HUES64 (cell line): ENCODE measurements around the gene TADA2A.

Source experiments
- H3K27ac ChIP-seq: 2 replicates; pipeline ENCODE4 v1.7.0; 2013; ENCODE audit warnings: low read depth, low read length, inconsistent platforms
- H3K27me3 ChIP-seq: 2 replicates; pipeline ENCODE4 v1.6.1; 2013; ENCODE audit warnings: mild to moderate bottlenecking, low read length; ENCODE audit not compliant: insufficient read depth
- H3K36me3 ChIP-seq: 2 replicates; pipeline ENCODE4 v1.6.1; 2013; ENCODE audit warnings: mild to moderate bottlenecking, low read length; ENCODE audit not compliant: insufficient read depth
- H3K4me1 ChIP-seq: 2 replicates; pipeline ENCODE4 v1.6.1; 2013; ENCODE audit warnings: mild to moderate bottlenecking, low read length, moderate library complexity; ENCODE audit not compliant: insufficient read depth
- H3K4me3 ChIP-seq: 2 replicates; pipeline ENCODE4 v1.5.1; 2013; ENCODE audit warnings: mild to moderate bottlenecking, low read length, moderate library complexity
- H3K9ac ChIP-seq: 2 replicates; pipeline ENCODE4 v1.6.1; 2013; ENCODE audit warnings: mild to moderate bottlenecking, low read depth, low read length
- H3K9me3 ChIP-seq: 2 replicates; pipeline ENCODE4 v1.6.1; 2013; ENCODE audit warnings: low read depth, low read length; ENCODE audit not compliant: insufficient read depth
- WGBS: fragments of 150-250, 120-280 bp; methylation state at CpG from one replicate; pipeline ENCODE4 v1.1.7; 2013; ENCODE audit warnings: missing lambda C conversion rate; 5-methylcytosine and 5-hydroxymethylcytosine counted together

The TADA2A gene

DNA sequence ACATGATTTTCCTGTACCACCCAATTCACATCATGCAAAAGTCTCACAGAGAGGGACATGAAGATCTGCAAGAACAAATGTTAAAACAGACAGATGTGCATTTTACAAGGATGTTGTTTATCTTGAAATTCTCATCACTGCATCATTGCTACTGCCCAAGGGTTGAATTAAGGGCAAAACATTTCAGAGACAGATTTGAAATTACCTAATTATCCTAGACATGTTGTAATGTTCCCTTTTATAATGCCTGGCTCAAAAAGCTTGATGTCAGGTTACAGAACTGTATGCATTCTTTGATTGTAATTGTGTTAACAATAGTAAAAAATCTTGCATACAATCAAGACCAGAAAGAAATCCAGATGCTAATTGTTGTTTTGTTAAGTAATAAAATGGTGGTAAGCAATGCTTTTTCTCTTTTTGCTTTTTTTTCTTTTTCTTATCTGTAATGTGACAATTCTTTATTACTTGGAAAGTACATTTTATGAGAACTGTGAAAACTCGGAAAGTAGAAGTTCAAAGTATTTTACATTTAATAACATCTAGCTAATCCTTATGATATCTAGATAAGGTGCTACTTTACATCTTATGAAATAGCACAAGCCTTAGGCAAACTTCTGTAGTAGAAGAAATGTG is 79.4 kb downstream of the TADA2A start:
- Histone ChIP-seq H3K4me3 (no peak overlapping the region), H3K9ac (no peak overlapping the region), H3K9me3 (no peaks in the 10 kb centered on the region), H3K36me3 (no peaks in the 10 kb centered on the region), H3K4me1 (peaks cover 35% of the 10 kb centered on the region), H3K27me3 (peaks cover 6% of the 10 kb centered on the region), H3K27ac (no peak overlapping the region)
- no CpG with 5 or more reads among the region's 1 CpG for WGBS

DNA sequence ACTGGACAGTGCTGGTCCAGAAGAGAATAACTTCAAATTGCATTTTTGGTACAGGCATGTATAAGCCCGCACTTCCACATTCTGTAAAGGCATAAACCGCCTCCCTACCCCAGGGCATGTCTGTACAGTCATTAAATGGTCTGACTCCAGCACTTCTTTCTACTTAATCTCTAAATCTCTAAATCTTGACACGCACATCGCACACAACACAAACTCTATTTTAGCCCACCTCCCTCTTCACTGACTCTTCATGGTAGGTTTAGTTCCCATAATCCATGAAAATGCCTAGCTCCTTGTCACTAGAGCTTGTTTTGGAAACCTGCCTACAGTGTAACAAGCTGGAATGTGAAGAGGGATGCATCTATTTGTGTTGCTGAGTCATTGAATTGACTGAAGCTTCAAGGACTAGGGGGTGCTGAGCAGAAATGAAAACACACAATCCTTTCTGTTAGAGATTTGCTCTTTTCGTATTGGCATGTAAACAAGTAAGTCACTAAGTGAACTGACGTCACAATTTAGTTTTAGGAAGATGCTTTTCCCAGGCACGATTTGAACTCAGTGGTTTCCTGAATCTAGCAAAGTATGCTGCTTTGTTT is 81.4 kb downstream of the TADA2A start:
- H3K9ac ChIP-seq, result peak overlapping the region; percentile 67; the same call in 1 of the 2 replicates
- H3K36me3 ChIP-seq, result no peaks in the 10 kb centered on the region
- H3K4me3 ChIP-seq, result peak overlapping the region; percentile 65
- no peaks in the 10 kb centered on the region for H3K9me3 ChIP-seq
- peaks cover 6% of the 10 kb centered on the region for H3K27me3 ChIP-seq
- no peak overlapping the region; the same call in 1 of the 2 replicates for H3K27ac ChIP-seq
- H3K4me1 ChIP-seq, result peaks cover 40% of the 10 kb centered on the region
- WGBS, result 59% methylated on average over 7 of the region's 7 CpGs

DNA sequence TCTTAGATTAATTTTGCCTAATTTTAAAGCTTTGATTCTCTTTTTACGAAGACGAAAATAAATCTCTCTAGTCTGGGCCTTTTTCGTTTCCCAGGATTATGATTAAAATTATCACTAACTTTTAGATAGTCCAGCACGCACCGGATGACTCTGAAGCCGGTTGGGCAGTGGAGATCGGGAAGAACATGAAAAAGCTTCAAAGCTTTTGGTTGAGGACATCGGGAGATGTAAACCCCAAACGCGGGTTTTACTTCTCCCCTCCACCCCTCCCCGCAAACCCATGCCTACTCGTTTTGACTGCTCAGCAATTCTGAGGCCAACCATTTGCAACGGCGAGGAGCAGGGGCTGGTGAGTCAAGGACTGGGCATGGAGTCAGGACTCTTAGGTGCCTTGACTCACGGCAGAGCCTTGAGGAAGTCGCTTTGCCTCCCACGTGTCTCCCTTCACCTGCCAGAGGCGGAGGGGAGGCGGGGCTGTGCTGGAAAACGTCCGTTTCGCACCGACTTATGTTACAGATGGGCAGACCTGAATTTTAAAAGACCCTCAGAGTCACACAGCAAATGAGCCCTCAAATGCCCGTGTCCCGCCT is 82.0 kb downstream of the TADA2A start:
- Histone ChIP-seq H3K27ac (peak overlapping the region; percentile 72; the same call in 1 of the 2 replicates), H3K9ac (peak overlapping the region; percentile 67), H3K27me3 (peaks cover 6% of the 10 kb centered on the region), H3K36me3 (no peaks in the 10 kb centered on the region), H3K4me3 (peak overlapping the region; percentile 65), H3K4me1 (peaks cover 34% of the 10 kb centered on the region), H3K9me3 (no peaks in the 10 kb centered on the region)
- 4% methylated on average over 22 of the region's 25 CpGs for WGBS

DNA sequence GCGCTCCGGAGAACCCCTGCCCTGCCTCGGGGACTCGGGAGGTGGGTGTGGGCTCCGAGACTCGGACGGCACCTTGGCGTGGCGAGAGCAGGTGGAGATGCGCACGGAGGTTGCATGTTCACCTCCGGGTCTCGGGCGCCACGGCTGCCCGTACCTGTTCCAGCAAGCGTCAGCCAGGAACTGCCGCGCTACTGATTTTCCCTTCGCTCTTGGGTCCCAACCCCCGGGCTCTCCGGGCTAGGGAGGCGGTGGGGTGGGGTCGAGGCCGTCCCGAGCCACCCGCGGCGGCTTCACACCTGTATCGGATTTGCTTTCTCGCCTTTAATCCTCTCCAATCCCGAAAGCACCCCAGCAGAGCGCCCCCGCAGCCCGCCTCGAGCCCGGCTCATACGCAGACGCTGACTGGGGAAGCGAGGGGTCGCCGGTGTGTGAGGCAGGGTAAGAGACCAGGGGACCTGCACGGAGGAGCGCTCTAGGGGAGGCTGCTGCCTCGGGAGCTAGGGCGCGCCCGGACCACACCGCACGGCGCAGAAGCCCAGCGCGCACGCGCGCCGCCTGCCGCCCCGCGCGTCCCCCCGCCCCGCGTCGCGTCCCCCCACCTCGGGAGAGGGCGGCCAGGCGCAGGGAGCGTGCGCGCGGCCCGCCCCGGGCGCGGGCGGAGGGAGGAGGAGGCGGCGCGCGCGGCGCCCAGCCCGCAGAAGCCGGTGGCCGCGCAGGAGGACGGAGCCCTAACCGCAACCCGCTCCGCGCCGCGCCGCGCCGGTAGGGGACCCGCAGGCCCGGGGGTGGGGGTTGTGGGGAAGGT is 82.7 kb downstream of the TADA2A start, which contains the start of gene DUSP14:
Gene DUSP14, plus strand, starts transcription at position 695 of the 805 bp plus-strand sequence. CDS start 22,382 bp downstream, outside the sequence.
- Histone ChIP-seq H3K4me1 (peaks cover 33% of the 10 kb centered on the region), H3K9ac (peak within 1 kb of the TSS; percentile 67), H3K36me3 (no peaks in the 10 kb centered on the region), H3K9me3 (no peaks in the 10 kb centered on the region), H3K27ac (peak within 1 kb of the TSS; percentile 72), H3K27me3 (peaks cover 6% of the 10 kb centered on the region), H3K4me3 (peak within 1 kb of the TSS; percentile 65)
- under 1% methylated on average over 89 of the region's 100 CpGs for WGBS

DNA sequence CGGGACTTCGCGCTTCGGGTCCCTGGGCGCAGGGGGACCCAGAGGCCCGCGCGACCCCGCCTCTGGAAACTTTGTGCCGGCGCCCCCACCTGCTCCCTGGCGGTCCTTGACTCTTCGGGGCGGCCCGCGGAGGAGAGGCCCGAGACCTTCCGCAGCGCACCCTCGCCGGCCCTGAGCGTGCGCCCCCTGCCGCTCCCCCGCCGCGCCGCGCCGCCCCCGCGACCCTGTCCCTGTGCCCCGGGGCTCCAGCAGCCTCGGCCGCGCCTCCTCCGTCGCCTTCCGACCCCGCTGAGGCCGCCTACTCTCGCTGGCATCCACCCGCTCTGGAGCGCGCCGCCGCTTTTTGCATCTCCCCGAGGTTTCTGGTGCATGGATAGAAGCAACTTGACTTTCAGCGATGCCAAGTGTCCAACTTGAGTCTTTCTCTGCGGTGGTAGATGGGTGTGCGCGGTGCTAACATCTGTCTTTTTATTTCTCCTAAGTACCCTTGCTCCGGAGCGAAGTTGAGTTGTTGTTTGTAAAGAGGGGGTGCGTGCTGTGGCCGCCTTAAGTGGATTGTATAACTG is 83.4 kb downstream of the TADA2A start:
- Histone ChIP-seq H3K9me3 (no peaks in the 10 kb centered on the region), H3K27ac (no peak overlapping the region), H3K9ac (peak overlapping the region; percentile 28; the same call in 1 of the 2 replicates), H3K27me3 (peaks cover 6% of the 10 kb centered on the region), H3K4me1 (peaks cover 41% of the 10 kb centered on the region), H3K4me3 (peak overlapping the region; percentile 62), H3K36me3 (no peaks in the 10 kb centered on the region)
- under 1% methylated on average over 56 of the region's 56 CpGs for WGBS

DNA sequence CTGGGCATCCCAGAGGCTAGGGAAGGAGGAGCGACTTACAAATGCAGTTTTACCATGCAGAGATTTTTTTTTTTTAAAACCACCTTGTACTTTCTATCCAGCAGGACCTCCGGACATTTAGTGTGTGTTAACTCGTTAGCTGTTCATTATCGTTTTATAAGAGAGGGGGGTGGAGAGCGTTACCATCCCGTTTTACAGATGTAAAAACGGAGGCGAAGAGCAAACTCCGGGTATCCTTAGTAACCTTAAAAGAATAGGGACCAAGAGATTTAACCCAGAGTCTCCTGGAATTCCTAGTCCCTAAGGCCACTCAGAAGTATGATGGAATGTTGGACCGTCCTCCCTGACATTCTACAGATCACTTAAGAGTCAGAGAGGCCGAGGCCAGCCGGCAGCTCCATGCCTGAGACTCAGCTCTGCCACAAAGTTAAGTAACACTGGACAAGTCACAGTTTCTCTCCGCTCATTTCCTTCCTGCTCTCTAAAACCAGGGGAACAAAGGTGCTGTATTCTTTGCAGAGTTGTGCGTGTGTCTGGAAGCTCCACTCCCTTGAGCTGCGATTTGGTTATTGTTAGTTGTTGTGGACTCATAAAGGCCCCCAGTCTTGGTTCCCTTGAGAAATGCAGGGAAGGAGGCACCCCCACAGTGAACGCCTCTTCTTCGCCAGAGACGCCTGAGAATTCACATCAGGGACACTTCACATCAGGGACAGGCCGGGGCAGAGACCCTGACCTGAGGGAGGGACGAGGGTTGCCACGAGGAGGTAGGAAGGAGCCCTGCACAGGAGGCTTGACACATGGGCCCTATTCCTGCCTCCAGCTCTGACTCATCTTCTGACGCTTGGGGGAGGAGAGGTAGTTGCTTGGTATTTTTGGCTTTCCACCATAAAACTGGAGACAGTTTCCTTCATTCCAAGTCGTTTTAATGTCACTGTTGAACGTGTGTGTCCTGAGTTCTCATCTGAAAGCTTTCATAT is 84.2 kb downstream of the TADA2A start:
- peak overlapping the region; percentile 46; the same call in 1 of the 2 replicates for H3K27ac ChIP-seq

DNA sequence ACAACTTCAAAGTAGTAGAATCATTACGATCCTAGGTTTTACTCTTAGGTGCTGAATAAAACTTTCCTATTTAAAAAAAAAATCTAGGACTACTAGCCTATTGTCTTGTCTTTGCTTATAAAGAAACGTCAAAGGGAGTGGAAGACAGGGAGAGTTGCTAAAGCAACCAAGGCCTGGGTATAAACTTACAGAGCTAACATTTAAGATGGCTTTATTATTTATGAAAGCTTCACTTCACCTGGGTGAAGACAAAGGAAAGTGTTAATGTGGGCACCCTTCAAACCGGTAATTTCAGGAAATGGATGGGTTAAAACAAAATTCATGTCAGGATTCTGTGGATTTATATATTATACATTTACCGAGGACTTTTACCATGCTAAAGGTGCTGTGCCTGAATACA is 85.5 kb downstream of the TADA2A start:
- H3K4me3 ChIP-seq, result peak overlapping the region; percentile 62; the same call in 1 of the 2 replicates
- WGBS, result 59% methylated on average over 4 of the region's 4 CpGs
- peaks cover 6% of the 10 kb centered on the region for H3K27me3 ChIP-seq
- H3K36me3 ChIP-seq, result no peaks in the 10 kb centered on the region
- H3K9ac ChIP-seq, result no peak overlapping the region; the same call in 1 of the 2 replicates
- H3K27ac ChIP-seq, result no peak overlapping the region
- H3K4me1 ChIP-seq, result peaks cover 44% of the 10 kb centered on the region
- no peaks in the 10 kb centered on the region for H3K9me3 ChIP-seq

More for the DNA sequence above, 84.2 kb downstream of the TADA2A start:
- Histone ChIP-seq H3K4me3 (peak overlapping the region; percentile 62), H3K9me3 (no peaks in the 10 kb centered on the region), H3K27me3 (peaks cover 6% of the 10 kb centered on the region), H3K36me3 (no peaks in the 10 kb centered on the region), H3K9ac (peak overlapping the region; percentile 28; the same call in 1 of the 2 replicates), H3K4me1 (peaks cover 44% of the 10 kb centered on the region)
- 8% methylated on average over 24 of the region's 24 CpGs for WGBS

DNA sequence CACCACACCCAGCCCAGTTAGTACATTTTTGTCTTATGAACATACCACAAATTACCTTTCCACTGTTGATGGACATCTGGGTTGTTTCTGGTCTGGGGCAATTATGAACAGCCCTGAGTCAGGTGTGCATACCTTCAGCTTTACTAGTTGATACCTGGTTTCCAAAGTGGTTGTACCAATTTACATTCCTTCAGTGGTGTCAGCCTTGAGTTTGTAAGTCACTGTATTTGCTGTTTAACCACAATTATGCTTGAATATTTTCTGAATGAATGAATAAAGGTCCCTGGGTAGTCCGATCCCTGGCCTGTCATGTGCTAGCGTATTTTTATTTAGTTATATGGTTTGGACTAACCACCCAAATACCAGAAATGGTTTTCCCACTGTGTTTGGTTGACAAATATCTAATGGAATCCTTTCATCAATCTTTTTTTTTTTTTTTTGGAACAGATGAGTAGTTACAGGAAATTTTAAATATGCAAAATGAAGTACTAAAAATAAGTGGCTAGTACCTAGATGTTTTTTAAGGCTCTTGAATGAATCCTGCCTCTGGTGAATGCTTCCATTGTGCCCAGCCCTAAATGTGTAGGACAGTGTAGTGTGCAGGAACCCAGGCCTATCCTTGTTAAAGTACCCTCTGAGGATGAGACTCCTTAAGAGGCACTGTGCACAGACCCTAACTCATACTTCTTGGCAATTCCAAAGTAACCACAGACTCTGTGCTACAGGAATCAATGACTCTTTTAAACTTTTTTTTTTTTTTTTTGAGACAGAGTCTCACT is 86.8 kb downstream of the TADA2A start:
- no peaks in the 10 kb centered on the region for H3K9me3 ChIP-seq
- H3K27ac ChIP-seq, result no peak overlapping the region
- no peak overlapping the region for H3K4me3 ChIP-seq
- H3K9ac ChIP-seq, result no peak overlapping the region
- WGBS, result no CpG with 5 or more reads among the region's 2 CpGs
- H3K27me3 ChIP-seq, result peaks cover 6% of the 10 kb centered on the region
- peaks cover 35% of the 10 kb centered on the region for H3K4me1 ChIP-seq
- H3K36me3 ChIP-seq, result no peaks in the 10 kb centered on the region

DNA sequence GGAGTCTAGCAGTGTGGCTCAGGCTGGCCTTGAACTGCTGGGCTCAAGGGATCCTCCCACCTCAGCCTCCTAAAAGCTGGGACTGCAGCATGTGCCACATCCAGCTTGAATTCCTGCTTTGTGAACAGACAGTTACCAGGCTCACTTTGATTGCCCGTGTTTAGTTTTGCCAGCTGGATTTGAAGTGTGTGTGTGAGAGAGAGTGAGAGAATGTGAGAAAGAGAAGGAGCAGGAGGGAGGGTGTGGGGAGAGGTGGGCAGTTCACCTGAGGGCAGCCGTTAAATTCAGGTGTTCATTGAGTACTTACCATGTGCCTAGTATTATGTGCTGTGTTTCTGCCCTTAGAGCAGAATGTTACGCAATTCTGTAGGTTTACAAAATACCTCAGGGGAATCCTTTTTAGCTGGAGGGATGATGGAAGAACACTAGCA is 87.7 kb downstream of the TADA2A start:
- Histone ChIP-seq H3K36me3 (no peaks in the 10 kb centered on the region), H3K9me3 (no peaks in the 10 kb centered on the region), H3K4me3 (no peak overlapping the region), H3K27ac (no peak overlapping the region), H3K27me3 (peaks cover 6% of the 10 kb centered on the region; the same call in 1 of the 2 replicates), H3K9ac (no peak overlapping the region), H3K4me1 (peaks cover 32% of the 10 kb centered on the region)
- 82% methylated on average over 3 of the region's 3 CpGs for WGBS
